GM12878 (cell line): ENCODE results near the gene SPRED3. TPM values are rescaled to one million over a fixed set of nuclear protein-coding genes. Genes with fewer than 3 reads are reported as not detected.

Experiments
- ATAC-seq: fragments of 200-7000 bp; cut with Tn5 transposase; 3 replicates; pipeline ENCODE4 v1.9.1; 2020; ENCODE audit warnings: mild to moderate bottlenecking, moderate library complexity
- BruUV-seq: library from RNA; stranded (reverse); fragments of 400-500 nt; replicated peaks from 2 replicates; lab custom pipeline; 2021; lab: Mats Ljungman, UMichigan
- CTCF ChIA-PET: fragments of 300-600 bp; sonication (Branson Sonifier 250); formaldehyde crosslinking; extraction: SDS; loops from one replicate; lab custom pipeline; 2021; ENCODE audit warnings: inconsistent platforms; lab: Yijun Ruan, JAX
- POLR2A ChIA-PET: fragments of 350-600 bp; formaldehyde crosslinking; extraction: SDS; loops from one replicate; lab custom pipeline; 2021; ENCODE audit warnings: inconsistent platforms; lab: Charles Lee
- RAD21 ChIA-PET: fragments of 300-600 bp; sonication (Branson Sonifier 250); formaldehyde crosslinking; loops from one replicate; lab custom pipeline; 2023; ENCODE audit warnings: antibody characterized with exemption; ENCODE audit not compliant: unreplicated experiment; lab: Charles Lee
- SMC1A ChIA-PET: fragments of 300-600 bp; sonication (Branson Sonifier 250); formaldehyde crosslinking; loops from one replicate; lab custom pipeline; 2023; ENCODE audit not compliant: unreplicated experiment, uncharacterized antibody; lab: Charles Lee
- DNase-seq: peaks from one replicate; pipeline ENCODE4 v3.0.0-alpha.2; 2011; ENCODE audit warnings: low read depth, low spot score
- FAIRE-seq: peaks from 3 replicates; lab custom pipeline; 2011; peaks lifted over from hg19 to GRCh38; lab: Jason Lieb, UNC
- H2AFZ ChIP-seq: 2 replicates; pipeline ENCODE4 v1.6.0; 2011; ENCODE audit warnings: low read depth, low read length, control low read depth; ENCODE audit not compliant: control insufficient read depth
- H3K27ac ChIP-seq: 2 replicates; pipeline ENCODE4 v1.5.1; 2011; ENCODE audit warnings: control low read depth; ENCODE audit not compliant: control insufficient read depth, insufficient read depth
- H3K27me3 ChIP-seq, 2 experiments: replicated peaks in 1 of 2; 2 replicates each; pipeline versions ENCODE4 v1.6.0 to v1.6.1; 2011; ENCODE audit warnings: low read length in 1 of 2; ENCODE audit not compliant: control insufficient read depth in 2 of 2, insufficient read depth in 2 of 2
- H3K36me3 ChIP-seq, 2 experiments: 2 replicates each; pipeline ENCODE4 v1.5.1; 2011; ENCODE audit warnings: low read length in 1 of 2; ENCODE audit not compliant: control insufficient read depth in 2 of 2, insufficient read depth in 2 of 2
- H3K4me1 ChIP-seq: 2 replicates; pipeline ENCODE4 v1.6.1; 2011; ENCODE audit warnings: mild to moderate bottlenecking, low read length, moderate library complexity, mixed read lengths; ENCODE audit not compliant: control insufficient read depth, insufficient read depth
- H3K4me2 ChIP-seq: 2 replicates; pipeline ENCODE4 v1.6.0; 2011; ENCODE audit warnings: control low read depth; ENCODE audit not compliant: control insufficient read depth, insufficient read depth
- H3K4me3 ChIP-seq: fragments of 200-600 bp; sonication (generic); 2 replicates; pipeline ENCODE4 v1.5.1; 2016
- H3K79me2 ChIP-seq: 2 replicates; pipeline ENCODE4 v1.6.0; 2011; ENCODE audit warnings: low read length; ENCODE audit not compliant: control insufficient read depth, insufficient read depth
- H3K9ac ChIP-seq: 2 replicates; pipeline ENCODE4 v1.8.0; 2011; ENCODE audit warnings: low read length, control low read depth, mixed read lengths; ENCODE audit not compliant: control insufficient read depth, insufficient read depth
- H3K9me3 ChIP-seq: replicated peaks from 3 replicates; pipeline ENCODE4 v1.5.1; 2011; ENCODE audit warnings: mild to moderate bottlenecking, low read length; ENCODE audit not compliant: control insufficient read depth, insufficient read depth
- H4K20me1 ChIP-seq: 2 replicates; pipeline ENCODE4 v1.6.0; 2011; ENCODE audit not compliant: control insufficient read depth, insufficient read depth
- ASH2L ChIP-seq: fragments of 300-600, 200-600 bp; sonication (generic); IDR thresholded peaks from 2 replicates; pipeline ENCODE4 v1.6.1; 2017; ENCODE audit warnings: low read depth, mild to moderate bottlenecking, borderline replicate concordance
- CHD2 ChIP-seq: IDR thresholded peaks from 2 replicates; pipeline ENCODE4 v1.6.1; 2011; ENCODE audit warnings: low read depth, low read length, improper control_type of control experiment, borderline replicate concordance
- CTCF ChIP-seq, 3 experiments: IDR thresholded peaks in 2 of 3; conservative IDR thresholded peaks in 1 of 3; 2 replicates each; pipeline ENCODE4 v1.5.1; 2011; ENCODE audit warnings: low read depth in 3 of 3, low read length in 3 of 3, mild to moderate bottlenecking in 3 of 3, control low read depth in 2 of 3, moderate library complexity in 2 of 3, inconsistent platforms in 1 of 3, mixed read lengths in 1 of 3; ENCODE audit not compliant: control insufficient read depth in 2 of 3, insufficient read depth in 1 of 3; ENCODE audit errors: extremely low read depth in 1 of 3
- IRF5 ChIP-seq: fragments of 450-650 bp; IDR thresholded peaks from 2 replicates; pipeline ENCODE4 v1.6.1; 2017; ENCODE audit warnings: borderline replicate concordance
- PKNOX1 ChIP-seq: fragments of 450-650 bp; IDR thresholded peaks from 2 replicates; pipeline ENCODE4 v1.6.1; 2016; ENCODE audit warnings: mild to moderate bottlenecking
- TCF3 ChIP-seq: IDR thresholded peaks from 2 replicates; pipeline ENCODE4 v1.6.1; 2012; ENCODE audit warnings: low read depth, mild to moderate bottlenecking, low read length, borderline replicate concordance; ENCODE audit not compliant: insufficient read depth
- ZNF622 ChIP-seq: fragments of 450-650 bp; IDR thresholded peaks from 2 replicates; pipeline ENCODE4 v1.6.1; 2017; ENCODE audit warnings: mild to moderate bottlenecking, inconsistent platforms
- WGBS: methylation state at CpG from one replicate; pipeline ENCODE4 v1.1.6; 2016; ENCODE audit warnings: low lambda C conversion rate; ENCODE audit not compliant: insufficient replicate concordance, insufficient coverage; ENCODE audit errors: missing lambda C conversion rate; 5-methylcytosine and 5-hydroxymethylcytosine counted together
- in situ Hi-C: fragments of 300-500 bp; cut with MboI; formaldehyde crosslinking; loops from 9 replicates; pipeline ENCODE4 v1.14.3; 2018; ENCODE audit warnings: mixed read lengths
- intact Hi-C: fragments of 100-400 bp; cut with micrococcal nuclease; formaldehyde crosslinking; loops from one replicate; pipeline ENCODE4 v1.14.2; 2022; ENCODE audit not compliant: unreplicated experiment
- polyA plus RNA-seq, 11 experiments: library from polyadenylated mRNA; depleted of rRNA in 4 of 11; unstranded in 6 of 11; stranded (reverse) in 5 of 11; fragments of >200 nt; fragmentation: Nextera tagmentation in 4 of 11; fragmentation: Illumina TruSeq in 1 of 11; extraction: Ambion mirVana in 4 of 11; extraction: Trizol in 1 of 11; gene quantifications; 1 replicate in 1 of 11; 2 replicates in 10 of 11; pipeline versions ENCODE4 v1.2.1 to v1.2.3, GENCODE V29; 2011 to 2016; ENCODE audit warnings: inconsistent platforms in 2 of 11, missing spikeins in 2 of 11, low read depth in 1 of 11
- total RNA-seq, 4 experiments: library from RNA; depleted of rRNA in 3 of 4; stranded (reverse); fragments of >200 nt in 3 of 4; fragmentation: Illumina TruSeq in 1 of 4; extraction: Trizol in 1 of 4; gene quantifications; 2 replicates each; pipeline versions ENCODE4 v1.2.1 to v1.2.3, GENCODE V29; 2013 to 2021

SPRED3 gene
- total and polyA plus RNA-seq, 10 of the 15 experiments (the other 5 are each of a cell fraction or from before 2014, with no cell fraction given) = 0.09 to 1.5 (median 0.31) TPM; not detected in 2

- Histone ChIP-seq H3K9ac (no peak overlapping the region), H3K79me2 (no peaks in the 10 kb centered on the region), H3K4me1 (no peaks in the 10 kb centered on the region; the same call in 1 of the 2 replicates), H4K20me1 (no peaks in the 10 kb centered on the region), H3K36me3 (no peaks in the 10 kb centered on the region), H3K4me2 (no peak overlapping the region), H3K4me3 (no peak overlapping the region), H3K27ac (no peak overlapping the region), H3K27me3 (no peaks in the 10 kb centered on the region; a peak in 2 of 4 replicates), H2AFZ (no peak overlapping the region), H3K9me3 (no peaks in the 10 kb centered on the region)
- ChIA-PET CTCF (interaction anchor here (0.6 to 0.9 kb wide), 2 partner anchors 11 to 1276 kb away, joined by 3 to 4 read pairs; no protein-coding TSS in a partner anchor), SMC1A (no interaction called here), RAD21 (interaction anchor here (1.3 kb wide), 1 partner anchor 16 kb away, joined by 4 read pairs; the partner anchor contains the start of gene PSMD8), POLR2A (no interaction called here)
- TF ChIP-seq ASH2L (no peak), ZNF622 (no peak), TCF3 (no peak), IRF5 (no peak), PKNOX1 (no peak), CHD2 (no peak), CTCF (IDR thresholded peaks at IDR 0.05 in 2 of 3, conservative IDR thresholded peaks at IDR 0.05 in 1 of 3; ENCODE audit: control insufficient read depth in 2 of 3, extremely low read depth in 1 of 3, insufficient read depth in 1 of 3, low read depth in 3 of 3, low read length in 3 of 3) (no peak)
- no TSS peak for BruUV-seq
- FAIRE-seq = no peak
- DNase-seq = no peak
- 35% methylated on average over 5 of the region's 5 CpGs for WGBS
- in situ Hi-C loops (no loop called here), intact Hi-C loops (no loop called here)
- ATAC-seq = no peak
Observed at GRCh38 chr19:38358071-38358470, 30.4 kb upstream of the SPRED3 start.
